ENCODE results near the gene INPP5D.

The INPP5D gene

GRCh38 chr2:233248999-233249398 lies 188.9 kb downstream of the INPP5D start:
- TF ChIP-seq ZNF8 (CRISPR knock-in tag; IDR thresholded peaks at IDR 0.05) (no peak), PATZ1 (CRISPR knock-in tag; IDR thresholded peaks at IDR 0.05; ENCODE audit: borderline replicate concordance) (no peak), PPARA (CRISPR knock-in tag; IDR thresholded peaks at IDR 0.05; ENCODE audit: borderline replicate concordance) (no peak), CSRNP3 (CRISPR knock-in tag; IDR thresholded peaks at IDR 0.05) (no peak), CSDC2 (CRISPR knock-in tag; IDR thresholded peaks at IDR 0.05) (no peak), ARNTL (CRISPR knock-in tag; IDR thresholded peaks at IDR 0.05; ENCODE audit: borderline replicate concordance, low read depth) (no peak), ZNF70 (CRISPR knock-in tag; IDR thresholded peaks at IDR 0.05) (no peak), POU6F1 (CRISPR knock-in tag; IDR thresholded peaks at IDR 0.05; ENCODE audit: borderline replicate concordance, low read depth) (no peak), SNAI2 (CRISPR knock-in tag; IDR thresholded peaks at IDR 0.05) (no peak), GLIS3 (CRISPR knock-in tag; IDR thresholded peaks at IDR 0.05) (no peak), ESRRG (CRISPR knock-in tag; IDR thresholded peaks at IDR 0.05) (no peak), TSHZ2 (CRISPR knock-in tag; IDR thresholded peaks at IDR 0.05) (no peak), BACH2 (CRISPR knock-in tag; IDR thresholded peaks at IDR 0.05; ENCODE audit: borderline replicate concordance) (no peak), ISL1 (CRISPR knock-in tag; IDR thresholded peaks at IDR 0.05) (no peak), ZNF565 (CRISPR knock-in tag; conservative IDR thresholded peaks at IDR 0.05; ENCODE audit: low read depth) (no peak), CREB5 (CRISPR knock-in tag; IDR thresholded peaks at IDR 0.05; ENCODE audit: low read depth) (no peak), RARB (CRISPR knock-in tag; IDR thresholded peaks at IDR 0.05) (no peak), ZFP3 (CRISPR knock-in tag; IDR thresholded peaks at IDR 0.05) (no peak)
- ATAC-seq, result no peak

- TF ChIP-seq ISL1 (CRISPR knock-in tag; IDR thresholded peaks at IDR 0.05), result no peak
- TF ChIP-seq POU6F1 (CRISPR knock-in tag; IDR thresholded peaks at IDR 0.05; ENCODE audit: borderline replicate concordance, low read depth), result no peak
- no peak for TF ChIP-seq CSRNP3 (CRISPR knock-in tag; IDR thresholded peaks at IDR 0.05)
- no peak for TF ChIP-seq PATZ1 (CRISPR knock-in tag; IDR thresholded peaks at IDR 0.05; ENCODE audit: borderline replicate concordance)
- TF ChIP-seq ZNF565 (CRISPR knock-in tag; conservative IDR thresholded peaks at IDR 0.05; ENCODE audit: low read depth), result no peak
- TF ChIP-seq ZNF70 (CRISPR knock-in tag; IDR thresholded peaks at IDR 0.05), result no peak
- no peak for TF ChIP-seq CREB5 (CRISPR knock-in tag; IDR thresholded peaks at IDR 0.05; ENCODE audit: low read depth)
- TF ChIP-seq BACH2 (CRISPR knock-in tag; IDR thresholded peaks at IDR 0.05; ENCODE audit: borderline replicate concordance), result no peak
- no peak for TF ChIP-seq ZFP30 (CRISPR knock-in tag; IDR thresholded peaks at IDR 0.05)
- TF ChIP-seq SNAI2 (CRISPR knock-in tag; IDR thresholded peaks at IDR 0.05), result no peak
- no peak for TF ChIP-seq CSDC2 (CRISPR knock-in tag; IDR thresholded peaks at IDR 0.05)
- no peak for TF ChIP-seq ARNTL (CRISPR knock-in tag; IDR thresholded peaks at IDR 0.05; ENCODE audit: borderline replicate concordance, low read depth)
- no peak for TF ChIP-seq ESRRG (CRISPR knock-in tag; IDR thresholded peaks at IDR 0.05)
- no peak for TF ChIP-seq ZFP3 (CRISPR knock-in tag; IDR thresholded peaks at IDR 0.05)
- no peak for TF ChIP-seq RARB (CRISPR knock-in tag; IDR thresholded peaks at IDR 0.05)
- ATAC-seq, result no peak
These were observed 190.4 kb downstream of the INPP5D start for GRCh38 chr2:233250568-233250967.

Data from SK-N-SH treated with all-trans-retinoic acid at 6 μM for 48 hours (cell line).